KMS-11 (cell line): ENCODE measurements around the gene PRUNE2.

Experiments
- H2AFZ ChIP-seq: fragments of 200-600 bp; sonication (generic); 2 replicates; pipeline ENCODE4 v1.6.1; 2016; ENCODE audit warnings: antibody characterized with exemption, mixed run types, low read depth
- H3K27ac ChIP-seq: fragments of 200-600 bp; sonication (generic); 2 replicates; pipeline ENCODE4 v1.6.1; 2016; ENCODE audit warnings: mild to moderate bottlenecking, mixed run types
- H3K27me3 ChIP-seq: fragments of 200-600 bp; sonication (generic); 2 replicates; pipeline ENCODE4 v1.6.1; 2017; ENCODE audit warnings: mild to moderate bottlenecking, low read depth, mixed run types, moderate library complexity; ENCODE audit not compliant: insufficient read depth
- H3K36me3 ChIP-seq: fragments of 200-600 bp; sonication (generic); 2 replicates; pipeline ENCODE4 v1.6.1; 2017; ENCODE audit warnings: mild to moderate bottlenecking, mixed run types; ENCODE audit not compliant: insufficient read depth
- H3K4me1 ChIP-seq: fragments of 200-600 bp; sonication (generic); 2 replicates; pipeline ENCODE4 v1.6.1; 2016; ENCODE audit warnings: mild to moderate bottlenecking, low read depth, mixed run types; ENCODE audit not compliant: poor library complexity, severe bottlenecking
- H3K4me2 ChIP-seq: fragments of 200-600 bp; sonication (generic); 2 replicates; pipeline ENCODE4 v1.7.0; 2016; ENCODE audit warnings: mild to moderate bottlenecking, mixed run types
- H3K4me3 ChIP-seq: fragments of 200-600 bp; sonication (generic); IDR thresholded peaks from 2 replicates; pipeline ENCODE4 v1.6.1; 2017; ENCODE audit warnings: low read depth, low read length, mixed read lengths; ENCODE audit not compliant: insufficient read depth
- H3K79me2 ChIP-seq: fragments of 200-600 bp; sonication (generic); 2 replicates; pipeline ENCODE4 v1.6.1; 2016; ENCODE audit warnings: low read depth, mixed run types; ENCODE audit not compliant: insufficient read depth
- H3K9ac ChIP-seq: fragments of 200-600 bp; sonication (generic); 2 replicates; pipeline ENCODE4 v1.6.1; 2016; ENCODE audit warnings: mild to moderate bottlenecking, mixed run types
- H4K20me1 ChIP-seq: fragments of 200-600 bp; sonication (generic); 2 replicates; pipeline ENCODE4 v1.6.1; 2016; ENCODE audit warnings: mild to moderate bottlenecking, mixed run types; ENCODE audit not compliant: insufficient read depth
- TF ChIP-seq, protein P1 (sequence below): fragments of 200-600 bp; sonication (generic); conservative IDR thresholded peaks from 2 replicates; pipeline ENCODE4 v1.6.1; 2017; ENCODE audit warnings: low read depth, mild to moderate bottlenecking, antibody characterized with exemption, low read length, moderate library complexity, mixed read lengths

Gene PRUNE2

DNA sequence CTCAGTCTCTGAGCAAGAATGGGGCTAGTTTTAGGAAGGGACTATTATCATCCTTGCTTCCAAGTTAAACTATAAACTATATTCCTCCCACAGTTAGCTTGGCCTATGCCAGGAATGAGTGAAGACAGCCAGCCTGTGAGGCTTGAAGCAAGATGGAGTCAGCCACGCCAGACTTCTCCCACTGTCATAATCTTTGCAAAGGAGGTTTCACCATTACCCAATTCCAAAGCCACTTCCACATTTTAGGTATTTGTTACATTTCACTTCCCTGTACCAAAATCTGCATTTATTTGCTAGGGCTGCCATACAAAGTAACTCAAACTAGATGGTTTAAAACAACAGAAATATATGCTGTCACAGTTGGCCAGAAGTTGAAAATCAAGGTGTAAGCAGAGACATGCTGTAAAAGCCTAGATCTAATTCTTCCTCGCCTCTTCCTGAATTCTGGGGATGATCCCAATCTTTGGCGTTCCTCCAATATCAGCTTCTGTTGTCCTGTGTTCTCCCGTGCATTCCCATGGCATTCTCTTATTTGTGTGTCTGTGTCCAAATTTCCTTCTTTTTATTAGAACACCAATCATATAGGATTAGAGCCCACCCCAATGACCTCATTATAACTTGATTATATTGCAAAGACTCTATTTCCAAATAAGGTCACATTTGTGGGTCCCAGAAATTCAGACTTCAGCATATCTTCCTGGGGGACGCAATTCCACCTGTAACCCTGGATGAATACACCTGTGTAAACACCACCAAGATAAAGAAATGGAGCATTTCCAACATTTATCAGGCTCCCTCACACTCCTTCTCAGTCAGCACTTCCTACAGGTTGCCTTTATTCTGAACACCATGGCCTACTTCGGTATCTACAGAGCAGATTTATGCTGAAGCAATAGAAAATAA lies 320.2 kb downstream of the PRUNE2 start:
- H3K4me1 ChIP-seq: peaks cover 22% of the 10 kb centered on the region
- H3K27me3 ChIP-seq: no peaks in the 10 kb centered on the region
- no peaks in the 10 kb centered on the region for H3K79me2 ChIP-seq
- H4K20me1 ChIP-seq: no peaks in the 10 kb centered on the region
- no peaks in the 10 kb centered on the region for H3K36me3 ChIP-seq
- no peak overlapping the region for H2AFZ ChIP-seq
- H3K27ac ChIP-seq: no peak overlapping the region
- no peak overlapping the region for H3K4me2 ChIP-seq
- TF ChIP-seq, protein P1, sequence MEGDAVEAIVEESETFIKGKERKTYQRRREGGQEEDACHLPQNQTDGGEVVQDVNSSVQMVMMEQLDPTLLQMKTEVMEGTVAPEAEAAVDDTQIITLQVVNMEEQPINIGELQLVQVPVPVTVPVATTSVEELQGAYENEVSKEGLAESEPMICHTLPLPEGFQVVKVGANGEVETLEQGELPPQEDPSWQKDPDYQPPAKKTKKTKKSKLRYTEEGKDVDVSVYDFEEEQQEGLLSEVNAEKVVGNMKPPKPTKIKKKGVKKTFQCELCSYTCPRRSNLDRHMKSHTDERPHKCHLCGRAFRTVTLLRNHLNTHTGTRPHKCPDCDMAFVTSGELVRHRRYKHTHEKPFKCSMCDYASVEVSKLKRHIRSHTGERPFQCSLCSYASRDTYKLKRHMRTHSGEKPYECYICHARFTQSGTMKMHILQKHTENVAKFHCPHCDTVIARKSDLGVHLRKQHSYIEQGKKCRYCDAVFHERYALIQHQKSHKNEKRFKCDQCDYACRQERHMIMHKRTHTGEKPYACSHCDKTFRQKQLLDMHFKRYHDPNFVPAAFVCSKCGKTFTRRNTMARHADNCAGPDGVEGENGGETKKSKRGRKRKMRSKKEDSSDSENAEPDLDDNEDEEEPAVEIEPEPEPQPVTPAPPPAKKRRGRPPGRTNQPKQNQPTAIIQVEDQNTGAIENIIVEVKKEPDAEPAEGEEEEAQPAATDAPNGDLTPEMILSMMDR: no peak
- H3K4me3 ChIP-seq: no peak overlapping the region
- no peak overlapping the region for H3K9ac ChIP-seq

DNA sequence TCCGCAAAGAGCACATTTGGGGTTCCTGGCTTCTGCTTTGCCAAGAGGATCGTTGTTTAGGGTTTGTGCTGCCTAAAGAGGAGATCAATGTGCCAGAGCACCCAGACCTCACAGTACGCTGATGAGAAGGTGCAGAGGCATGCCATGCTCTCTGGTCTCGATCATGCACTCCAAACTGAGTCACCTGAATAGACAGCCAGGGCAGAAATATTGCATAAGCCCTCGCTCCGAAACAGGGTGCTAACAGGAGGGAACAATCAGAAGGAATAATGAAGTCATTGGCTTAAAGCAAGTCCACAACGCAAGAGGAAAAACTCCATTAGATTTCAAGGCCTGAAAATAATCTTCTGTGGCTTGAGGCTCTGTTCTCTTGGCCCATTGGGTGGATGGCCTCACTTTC lies 322.7 kb downstream of the PRUNE2 start:
- no peaks in the 10 kb centered on the region for H4K20me1 ChIP-seq
- H3K27me3 ChIP-seq: no peaks in the 10 kb centered on the region
- TF ChIP-seq, protein P1: no peak
- H3K36me3 ChIP-seq: no peaks in the 10 kb centered on the region
- no peak overlapping the region for H3K4me2 ChIP-seq
- H3K4me1 ChIP-seq: peaks cover 22% of the 10 kb centered on the region
- H3K79me2 ChIP-seq: no peaks in the 10 kb centered on the region
- no peak overlapping the region for H2AFZ ChIP-seq
- no peak overlapping the region for H3K9ac ChIP-seq
- H3K4me3 ChIP-seq: no peak overlapping the region
- no peak overlapping the region for H3K27ac ChIP-seq

DNA sequence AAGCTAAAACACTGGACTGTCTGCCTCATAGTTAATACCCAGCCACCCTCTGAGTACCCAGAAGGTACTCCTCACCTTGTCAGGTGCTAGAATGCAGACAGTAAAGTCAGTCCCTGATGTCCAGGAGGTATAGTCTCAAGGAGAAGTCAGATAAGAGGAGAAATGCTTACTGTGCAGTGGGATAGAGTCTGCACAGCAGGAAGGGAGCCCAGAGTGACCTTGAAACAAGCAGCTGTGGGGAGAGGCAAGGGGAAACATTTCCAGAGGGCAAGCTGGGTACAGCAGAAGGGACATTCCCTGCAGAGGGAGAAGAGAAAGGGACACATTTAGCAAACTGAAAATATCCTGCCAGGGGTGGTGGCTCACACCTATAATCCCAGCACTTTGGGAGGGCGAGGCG lies 324.2 kb downstream of the PRUNE2 start:
- H2AFZ ChIP-seq: no peak overlapping the region

DNA sequence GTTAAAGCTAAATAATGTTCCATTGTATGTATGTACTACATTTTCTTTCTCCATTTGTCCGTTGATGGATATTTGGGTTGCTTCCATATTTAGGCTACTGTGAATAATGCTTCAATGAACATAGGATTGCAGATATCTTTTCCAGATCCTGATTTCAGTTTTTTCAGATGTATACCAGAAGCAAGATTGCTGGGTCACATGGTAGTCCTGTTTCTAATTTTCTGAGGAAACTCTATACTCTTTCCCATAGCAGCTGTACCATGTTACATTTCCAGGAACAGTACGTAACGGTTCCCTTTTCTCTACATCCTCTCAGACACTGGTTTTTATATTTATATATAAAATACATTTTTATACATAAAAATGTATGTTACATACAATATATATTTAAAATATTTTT lies 325.1 kb downstream of the PRUNE2 start:
- TF ChIP-seq, protein P1: no peak
- no peak overlapping the region for H3K4me3 ChIP-seq
- no peaks in the 10 kb centered on the region for H4K20me1 ChIP-seq
- H2AFZ ChIP-seq: no peak overlapping the region
- H3K27ac ChIP-seq: no peak overlapping the region
- H3K79me2 ChIP-seq: no peaks in the 10 kb centered on the region
- no peaks in the 10 kb centered on the region for H3K27me3 ChIP-seq
- no peak overlapping the region for H3K9ac ChIP-seq
- no peaks in the 10 kb centered on the region for H3K36me3 ChIP-seq
- H3K4me1 ChIP-seq: peaks cover 1% of the 10 kb centered on the region
- no peak overlapping the region for H3K4me2 ChIP-seq

More for the DNA sequence above, 324.2 kb downstream of the PRUNE2 start:
- Histone ChIP-seq H3K4me2 (no peak overlapping the region), H3K79me2 (no peaks in the 10 kb centered on the region), H3K36me3 (no peaks in the 10 kb centered on the region), H3K4me3 (no peak overlapping the region), H3K4me1 (peaks cover 10% of the 10 kb centered on the region), H4K20me1 (no peaks in the 10 kb centered on the region), H3K27ac (no peak overlapping the region), H3K9ac (no peak overlapping the region), H3K27me3 (no peaks in the 10 kb centered on the region)
- TF ChIP-seq, protein P1: no peak
